HL-60 (cell line): Measurements from ENCODE around the gene ZBTB21.

ENCODE experiments used
- DNase-seq, 2 experiments: peaks; one replicate each; pipeline ENCODE4 v3.0.0-alpha.2; 2010 to 2020; ENCODE audit warnings: low read depth in 1 of 2, low spot score in 1 of 2
- H3K27ac ChIP-seq: fragments of 250-450 bp; sonication (Bioruptor Pico); replicated peaks from 2 replicates; pipeline ENCODE4 v1.5.1; 2020; ENCODE audit warnings: mild to moderate bottlenecking, moderate library complexity
- H3K27me3 ChIP-seq: fragments of 250-450 bp; sonication (Bioruptor Pico); 2 replicates; pipeline ENCODE4 v1.5.1; 2021; ENCODE audit warnings: mild to moderate bottlenecking, moderate library complexity; ENCODE audit not compliant: insufficient read depth, poor library complexity, severe bottlenecking
- H3K4me3 ChIP-seq: replicated peaks from 2 replicates; pipeline ENCODE4 v1.5.1; 2011; ENCODE audit warnings: mild to moderate bottlenecking, control low read depth, low read length; ENCODE audit not compliant: insufficient read depth
- CTCF ChIP-seq: IDR thresholded peaks from one replicate; pipeline ENCODE4 v1.5.1; 2011; ENCODE audit warnings: low read length, control low read depth, inconsistent platforms; ENCODE audit not compliant: insufficient read depth
- GABPA ChIP-seq: IDR thresholded peaks from 2 replicates; pipeline ENCODE4 v1.6.1; 2012; ENCODE audit warnings: low read depth
- POLR2AphosphoS5 ChIP-seq: IDR thresholded peaks from 2 replicates; pipeline ENCODE4 v1.6.1; 2012; ENCODE audit warnings: low read depth
- SPI1 ChIP-seq: IDR thresholded peaks from 2 replicates; pipeline ENCODE4 v1.6.1; 2012; ENCODE audit warnings: low read depth, mild to moderate bottlenecking, borderline replicate concordance
- TF ChIP-seq, protein P1 (sequence below): IDR thresholded peaks from 2 replicates; pipeline ENCODE4 v1.6.1; 2012; ENCODE audit warnings: low read depth; ENCODE audit not compliant: insufficient replicate concordance

Gene ZBTB21

GRCh38 chr21:41948901-41949300 lies 61.3 kb downstream of the ZBTB21 start:
- no peak for DNase-seq
- Histone ChIP-seq H3K27me3 (no peaks in the 10 kb centered on the region), H3K4me3 (no peak overlapping the region), H3K27ac (no peak overlapping the region)
- TF ChIP-seq CTCF (no peak), GABPA (no peak), SPI1 (no peak), POLR2AphosphoS5 (no peak)
- TF ChIP-seq, protein P1, sequence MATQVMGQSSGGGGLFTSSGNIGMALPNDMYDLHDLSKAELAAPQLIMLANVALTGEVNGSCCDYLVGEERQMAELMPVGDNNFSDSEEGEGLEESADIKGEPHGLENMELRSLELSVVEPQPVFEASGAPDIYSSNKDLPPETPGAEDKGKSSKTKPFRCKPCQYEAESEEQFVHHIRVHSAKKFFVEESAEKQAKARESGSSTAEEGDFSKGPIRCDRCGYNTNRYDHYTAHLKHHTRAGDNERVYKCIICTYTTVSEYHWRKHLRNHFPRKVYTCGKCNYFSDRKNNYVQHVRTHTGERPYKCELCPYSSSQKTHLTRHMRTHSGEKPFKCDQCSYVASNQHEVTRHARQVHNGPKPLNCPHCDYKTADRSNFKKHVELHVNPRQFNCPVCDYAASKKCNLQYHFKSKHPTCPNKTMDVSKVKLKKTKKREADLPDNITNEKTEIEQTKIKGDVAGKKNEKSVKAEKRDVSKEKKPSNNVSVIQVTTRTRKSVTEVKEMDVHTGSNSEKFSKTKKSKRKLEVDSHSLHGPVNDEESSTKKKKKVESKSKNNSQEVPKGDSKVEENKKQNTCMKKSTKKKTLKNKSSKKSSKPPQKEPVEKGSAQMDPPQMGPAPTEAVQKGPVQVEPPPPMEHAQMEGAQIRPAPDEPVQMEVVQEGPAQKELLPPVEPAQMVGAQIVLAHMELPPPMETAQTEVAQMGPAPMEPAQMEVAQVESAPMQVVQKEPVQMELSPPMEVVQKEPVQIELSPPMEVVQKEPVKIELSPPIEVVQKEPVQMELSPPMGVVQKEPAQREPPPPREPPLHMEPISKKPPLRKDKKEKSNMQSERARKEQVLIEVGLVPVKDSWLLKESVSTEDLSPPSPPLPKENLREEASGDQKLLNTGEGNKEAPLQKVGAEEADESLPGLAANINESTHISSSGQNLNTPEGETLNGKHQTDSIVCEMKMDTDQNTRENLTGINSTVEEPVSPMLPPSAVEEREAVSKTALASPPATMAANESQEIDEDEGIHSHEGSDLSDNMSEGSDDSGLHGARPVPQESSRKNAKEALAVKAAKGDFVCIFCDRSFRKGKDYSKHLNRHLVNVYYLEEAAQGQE = no peak

DNA sequence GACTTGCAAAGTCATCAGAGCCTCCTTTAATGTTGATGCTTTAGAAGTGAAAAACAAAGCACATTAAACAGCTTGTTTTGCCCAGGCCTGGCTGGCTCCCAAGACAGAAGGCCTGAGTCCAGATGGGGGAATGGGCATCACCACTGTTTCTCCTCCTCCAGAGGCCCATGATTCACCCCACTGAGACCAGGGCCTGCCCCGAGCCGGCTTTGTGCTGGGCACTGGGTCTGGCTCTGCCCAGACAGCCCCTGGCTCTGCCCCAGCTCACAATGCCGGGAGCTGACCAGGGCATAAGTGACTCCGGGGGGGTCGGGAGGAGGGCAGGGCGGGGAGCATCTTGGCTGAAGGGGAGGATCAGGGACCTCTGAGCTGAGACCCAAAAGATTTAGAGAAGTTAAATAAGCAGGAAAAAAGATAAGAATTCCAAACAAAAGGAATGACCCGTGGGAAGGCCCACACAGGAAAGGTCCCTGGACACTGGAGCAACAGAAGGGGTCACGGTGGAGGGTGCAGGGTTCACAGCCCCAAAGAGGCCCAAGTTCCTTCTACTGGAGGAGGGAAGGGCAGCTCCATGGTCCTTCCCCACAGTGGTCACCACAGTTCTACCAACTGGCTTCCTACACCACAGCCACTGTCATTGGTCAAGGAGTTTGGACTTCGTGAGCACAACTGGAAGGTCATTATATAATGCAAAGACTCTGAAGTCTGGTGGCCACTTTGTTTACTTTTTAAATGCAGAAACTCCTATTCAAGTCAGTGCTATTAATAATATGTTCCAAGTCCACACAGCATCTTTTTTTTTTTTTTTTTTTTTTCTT lies 61.9 kb downstream of the ZBTB21 start:
- DNase-seq = no peak
- no peak for TF ChIP-seq POLR2AphosphoS5
- TF ChIP-seq SPI1 = no peak
- no peak for TF ChIP-seq GABPA
- TF ChIP-seq CTCF = no peak
- TF ChIP-seq, protein P1 = no peak

DNA sequence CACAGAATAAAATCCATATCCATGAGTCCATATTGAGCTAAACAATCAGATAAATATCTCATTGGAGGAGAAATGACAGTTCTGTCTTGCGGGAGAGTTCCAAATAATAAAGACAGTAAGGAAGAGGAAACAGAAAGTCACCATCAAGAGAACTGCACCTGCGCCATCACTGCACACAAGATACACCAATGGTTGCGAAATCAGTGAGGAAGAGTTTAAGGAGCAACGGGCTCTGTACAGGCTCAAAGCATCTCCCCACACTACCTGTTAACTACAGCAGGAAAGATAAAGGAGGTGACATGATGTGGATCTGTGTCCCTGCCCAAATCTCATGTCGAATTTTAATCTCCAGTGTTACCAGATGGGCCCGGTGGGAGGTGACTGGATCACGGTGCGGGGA lies 64.2 kb downstream of the ZBTB21 start:
- no peak for TF ChIP-seq SPI1
- Histone ChIP-seq H3K27me3 (no peaks in the 10 kb centered on the region), H3K4me3 (no peak overlapping the region), H3K27ac (no peak overlapping the region)
- DNase-seq = no peak

More for the DNA sequence above, 61.9 kb downstream of the ZBTB21 start:
- no peaks in the 10 kb centered on the region for H3K27me3 ChIP-seq
- no peak overlapping the region for H3K27ac ChIP-seq
- H3K4me3 ChIP-seq = no peak overlapping the region

- no peaks in the 10 kb centered on the region for H3K27me3 ChIP-seq
- TF ChIP-seq SPI1 (no peak), CTCF (no peak), GABPA (no peak), POLR2AphosphoS5 (no peak)
- TF ChIP-seq, protein P1 = no peak
- no peak for DNase-seq
- no peak overlapping the region for H3K27ac ChIP-seq
- H3K4me3 ChIP-seq = no peak overlapping the region
Measured at GRCh38 chr21:41943851-41944250, 66.3 kb downstream of the ZBTB21 start.
